Pancreas (tissue), 10 donors: ENCODE data around the gene OR51S1. TPM values are rescaled to one million over a fixed set of nuclear protein-coding genes. Genes with fewer than 3 reads are reported as not detected.
"Not testable (repeated sequence)": the region's sequence is repeated elsewhere in the genome, so short reads cannot be mapped to it uniquely, and the experiment has no call there.

Experiments
- ATAC-seq, 4 donors: fragments of 200-7000 bp; cut with Tn5 transposase; one replicate each; pipeline versions ENCODE4 v1.8.0 to v1.9.1; 2020; ENCODE audit warnings: mild to moderate bottlenecking in 4 of 4, moderate library complexity in 4 of 4
- DNase-seq, 6 donors: peaks; one replicate each; pipeline ENCODE4 v3.0.0-alpha.2; 2020
- FAIRE-seq: peaks from 2 replicates; lab custom pipeline; 2012; peaks lifted over from hg19 to GRCh38; lab: Jason Lieb, UNC
- H3K27ac ChIP-seq, 4 donors: fragments of 200-600 bp; sonication (generic); 1 replicate in 3 of 4; 2 replicates in 1 of 4; pipeline versions ENCODE4 v1.5.0 to v1.8.0; 2020
- H3K27me3 ChIP-seq, 4 donors: fragments of 200-600 bp; one replicate each; pipeline ENCODE4 v1.8.0; 2021
- H3K36me3 ChIP-seq, 3 donors: fragments of 200-600 bp; sonication (generic) in 1 of 3; one replicate each; pipeline versions ENCODE4 v1.5.0 to v1.8.0; 2020 to 2021
- H3K4me1 ChIP-seq, 3 donors: fragments of 200-600 bp; one replicate each; pipeline ENCODE4 v1.8.0; 2021
- H3K4me3 ChIP-seq, 4 donors: fragments of 200-600 bp; sonication (generic) in 2 of 4; one replicate each; pipeline versions ENCODE4 v1.5.0 to v1.8.0; 2020 to 2021
- H3K9me3 ChIP-seq, 4 donors: fragments of 200-600 bp; one replicate each; pipeline ENCODE4 v1.8.0; 2021
- CTCF ChIP-seq, 4 donors: fragments of 200-600 bp; sonication (generic) in 3 of 4; IDR thresholded peaks; one replicate each; pipeline versions ENCODE4 v1.5.0 to v1.8.0; 2021; ENCODE audit warnings: antibody characterized with exemption in 4 of 4
- WGBS, 2 donors: extraction: QIAGEN DNeasy Blood & Tissue Kit; methylation state at CpG; one replicate each; pipeline ENCODE4 v1.1.7; 2013; 5-methylcytosine and 5-hydroxymethylcytosine counted together
- intact Hi-C, 3 donors: fragments of 100-400 bp; cut with DNase I; formaldehyde crosslinking; loops; one replicate each; pipeline versions ENCODE4 v1.11.1 to v1.14.2; 2022
- polyA plus RNA-seq, 2 donors: library from polyadenylated mRNA; stranded (reverse); fragments of 200-250 nt; gene quantifications; one replicate each; pipeline ENCODE4 v1.2.3, GENCODE V29; 2013
- total RNA-seq, 6 donors: library from RNA; stranded (reverse); fragmentation: NEBNext Ultra II Directional in 4 of 6; extraction: Animal tissue kit (Norgen Biotek cat#: 25700) in 4 of 6; gene quantifications; one replicate each; pipeline versions ENCODE4 v1.2.1 to v1.2.4, GENCODE V29; 2021 to 2023
- donor health status: healthy with polysubstance abuse.
- donor health status: DM: no; HTN: no; CAD: no; lungs with moderate emphysema.
- donor health status: DM: no; HTN: no; CAD: no.
- donor health status: control.
- donor health status: control.
- donor health status: Bipolar disorder and iron deficiency.
- donor health status: DM: yes; HTN: yes; CAD: no.
- donor health status: DM: no; HTN: no; CAD: no.
- donor health status: DM: no; HTN: no; CAD: no.
- donor health status: DM: yes; HTN: yes; CAD: no.

Gene OR51S1
- total and polyA plus RNA-seq, 8 donors, result not detected

- H3K4me3 ChIP-seq, result no peak overlapping the region
- no peak for TF ChIP-seq CTCF (IDR thresholded peaks at IDR 0.05)
- no peaks in the 10 kb centered on the region for H3K9me3 ChIP-seq
- ATAC-seq (no peak), DNase-seq (no peak), FAIRE-seq (no peak)
- H3K36me3 ChIP-seq, result no peaks in the 10 kb centered on the region
- no peaks in the 10 kb centered on the region for H3K4me1 ChIP-seq
- intact Hi-C loops, result no loop called here
- H3K27ac ChIP-seq, result no peak overlapping the region
- WGBS, 2 donors, result 9 to 11% methylated on average over 1 of the region's 1 CpG
- no peaks in the 10 kb centered on the region for H3K27me3 ChIP-seq
These were observed 16.8 kb upstream of the OR51S1 start for GRCh38 chr11:4865855-4866254.

- no peak overlapping the region for H3K4me3 ChIP-seq
- no peaks in the 10 kb centered on the region for H3K9me3 ChIP-seq
- H3K27ac ChIP-seq, result no peak overlapping the region
- H3K27me3 ChIP-seq, result no peaks in the 10 kb centered on the region
- ATAC-seq (no peak), DNase-seq (no peak), FAIRE-seq (no peak)
- WGBS, 2 donors, result 84 to 86% methylated on average over 4 of the region's 4 CpGs
- no peaks in the 10 kb centered on the region for H3K36me3 ChIP-seq
- H3K4me1 ChIP-seq, result no peaks in the 10 kb centered on the region
- TF ChIP-seq CTCF (IDR thresholded peaks at IDR 0.05), result no peak
- intact Hi-C loops, result no loop called here
These were observed 14.9 kb upstream of the OR51S1 start for GRCh38 chr11:4863876-4864275.

GRCh38 chr11:4862447-4863236, 13.6 kb upstream of the OR51S1 start:
- no peak for TF ChIP-seq CTCF (IDR thresholded peaks at IDR 0.05)
- DNase-seq (no peak), FAIRE-seq (no peak), ATAC-seq (no peak)
- H3K27me3 ChIP-seq, result no peaks in the 10 kb centered on the region
- intact Hi-C loops, result no loop called here
- H3K9me3 ChIP-seq, result no peaks in the 10 kb centered on the region
- no peak overlapping the region for H3K4me3 ChIP-seq
- H3K36me3 ChIP-seq, result no peaks in the 10 kb centered on the region
- no peaks in the 10 kb centered on the region for H3K4me1 ChIP-seq
- no peak overlapping the region for H3K27ac ChIP-seq

- H3K4me1 ChIP-seq, H3K27ac ChIP-seq, H3K36me3 ChIP-seq, FAIRE-seq, intact Hi-C loops, ATAC-seq, H3K27me3 ChIP-seq, DNase-seq, H3K4me3 ChIP-seq, H3K9me3 ChIP-seq: not testable (repeated sequence)
- 79 to 89% methylated on average over 7 of the region's 7 CpGs for WGBS, 2 donors
These were observed 5.3 kb upstream of the OR51S1 start for GRCh38 chr11:4854286-4854685.

- FAIRE-seq (no peak), ATAC-seq (peak in 2 of 4 donors; percentile 64 to 65), DNase-seq (no peak)
- intact Hi-C loops, result no loop called here
- WGBS, 2 donors, result 1 to 6% methylated on average over 4 of the region's 4 CpGs
- TF ChIP-seq CTCF (IDR thresholded peaks at IDR 0.05), result no peak
- H3K36me3 ChIP-seq, result no peaks in the 10 kb centered on the region
- H3K27ac ChIP-seq, result no peak overlapping the region
- no peaks in the 10 kb centered on the region for H3K9me3 ChIP-seq
- no peaks in the 10 kb centered on the region for H3K4me1 ChIP-seq
- H3K27me3 ChIP-seq, result no peaks in the 10 kb centered on the region
- no peak overlapping the region for H3K4me3 ChIP-seq
These were observed 2.0 kb upstream of the OR51S1 start for GRCh38 chr11:4851033-4851432.
